CD4-positive, alpha-beta T cell treated with Interleukin-6 at 100 ng/mL for 8 hours (primary cell): Measurements from ENCODE around the gene SPN.
"Not testable (repeated sequence)": the region's sequence is repeated elsewhere in the genome, so short reads cannot be mapped to it uniquely, and the experiment has no call there.

ENCODE experiments used
- DNase-seq: peaks from one replicate; pipeline ENCODE4 v3.0.0-alpha.2; 2020; ENCODE audit warnings: mixed read lengths, low spot score

The SPN gene

GRCh38 chr16:29646947-29647346 lies 16.1 kb upstream of the SPN start:
- no peak for DNase-seq

GRCh38 chr16:29649588-29650494 lies 13.2 kb upstream of the SPN start:
- no peak for DNase-seq

- no peak for DNase-seq
Measured at GRCh38 chr16:29650771-29651170, 12.3 kb upstream of the SPN start.

DNA sequence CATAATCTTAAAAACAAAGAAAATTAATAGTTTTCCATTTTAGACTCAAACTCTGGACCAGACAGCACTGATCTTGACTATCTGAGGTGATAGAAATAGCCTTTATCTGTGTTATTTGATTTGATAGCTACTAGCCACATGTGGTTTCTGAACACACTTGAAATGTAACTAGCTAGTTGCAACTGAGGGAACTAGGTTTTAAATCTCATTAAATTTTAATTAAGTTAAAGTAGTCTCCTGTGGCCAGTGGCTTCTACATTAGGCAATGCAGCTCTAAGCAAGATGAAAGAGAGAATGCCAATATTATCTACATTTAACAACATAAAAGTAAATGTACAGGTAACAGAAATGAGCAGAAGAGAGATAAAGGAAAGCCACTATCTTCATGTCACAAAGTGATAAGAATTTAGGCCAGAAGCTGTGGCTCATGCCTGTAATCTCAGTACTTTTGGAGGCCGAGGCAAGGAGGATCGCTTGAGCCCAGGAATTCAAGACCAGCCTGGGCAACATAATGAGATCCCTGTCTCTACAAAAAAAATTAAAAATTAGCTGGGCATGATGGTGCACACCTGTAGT lies 11.2 kb upstream of the SPN start:
- DNase-seq = no peak

DNA sequence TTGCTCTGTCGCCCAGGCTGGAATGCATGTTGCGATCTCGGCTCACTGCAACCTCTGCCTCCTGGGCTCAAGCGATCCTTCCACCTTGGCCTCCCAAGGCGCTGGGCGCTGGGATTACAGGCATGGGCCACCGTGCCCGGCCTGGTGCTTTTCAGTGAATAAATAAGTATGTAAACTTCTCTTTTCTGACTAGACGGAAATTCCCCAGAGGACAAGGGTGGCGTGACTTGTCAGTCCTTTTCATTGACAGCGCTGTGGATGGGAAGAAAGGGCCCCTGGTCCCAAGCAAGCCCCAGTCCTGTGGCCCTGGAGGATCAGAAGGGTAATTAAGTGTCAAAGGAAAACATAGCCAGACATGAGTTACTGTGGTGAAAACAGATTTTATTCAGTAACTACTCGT lies 9.6 kb upstream of the SPN start:
- no peak for DNase-seq

DNA sequence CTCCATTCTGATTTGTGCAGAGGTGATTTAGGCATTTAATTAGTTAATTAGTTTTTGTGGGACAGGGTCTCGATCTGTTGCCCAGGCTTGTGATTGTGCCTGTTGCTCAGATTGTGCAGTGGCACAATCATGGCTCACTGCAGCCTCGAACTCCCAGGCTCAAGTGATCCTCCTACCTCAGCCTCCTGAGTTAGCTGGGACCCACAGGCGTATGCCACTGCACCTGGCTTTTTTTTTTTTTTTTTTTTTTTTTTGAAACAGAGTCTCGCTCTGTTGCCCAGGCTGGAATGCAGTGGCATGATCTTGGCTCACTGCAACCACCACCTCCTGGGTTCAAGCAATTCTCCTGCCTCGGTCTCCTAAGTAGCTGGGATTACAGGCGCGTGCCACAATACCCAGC lies 9.2 kb upstream of the SPN start:
- DNase-seq = not testable (repeated sequence)

DNA sequence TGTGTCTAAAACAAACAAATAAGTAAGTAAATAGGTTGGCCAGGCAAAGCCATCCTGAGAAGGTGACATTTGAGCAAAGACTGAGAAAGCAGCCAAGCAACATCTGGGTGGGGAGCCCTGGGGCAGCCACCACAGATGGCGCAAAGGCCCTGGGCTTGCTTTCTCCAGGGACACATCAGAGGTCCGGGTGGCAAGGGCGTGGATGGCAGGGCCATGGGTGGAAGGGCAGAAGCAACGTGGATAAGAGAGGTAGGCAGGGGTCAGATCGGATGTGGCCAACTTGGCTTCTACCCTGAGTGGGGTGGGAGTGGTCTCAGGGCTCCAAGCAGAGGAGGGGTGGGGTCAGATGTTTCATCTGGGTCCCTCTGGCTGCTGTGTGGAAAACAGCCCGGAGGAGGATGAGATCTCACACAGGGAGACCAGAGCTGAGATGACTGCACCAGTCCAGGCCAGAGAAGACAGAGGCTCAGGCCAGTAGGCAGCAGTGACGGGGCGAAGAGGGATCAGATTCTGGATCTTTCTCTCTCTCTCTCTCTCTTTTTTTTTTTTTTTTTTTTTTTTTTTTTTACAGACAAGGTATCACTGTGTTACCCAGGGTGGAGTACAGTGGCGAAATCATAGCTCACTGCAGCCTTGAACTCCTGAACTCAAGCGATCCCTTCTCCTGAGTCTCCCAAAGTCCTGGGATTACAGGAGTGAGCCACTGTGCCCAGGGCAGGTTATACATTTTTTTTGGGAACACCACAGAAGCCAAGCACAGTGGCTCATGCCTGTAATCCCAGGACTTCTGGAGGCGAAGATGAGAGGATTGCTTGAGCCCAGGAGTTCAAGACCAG lies 6.1 kb upstream of the SPN start:
- no peak for DNase-seq

GRCh38 chr16:29658705-29659104 lies 4.3 kb upstream of the SPN start:
- DNase-seq = no peak

DNA sequence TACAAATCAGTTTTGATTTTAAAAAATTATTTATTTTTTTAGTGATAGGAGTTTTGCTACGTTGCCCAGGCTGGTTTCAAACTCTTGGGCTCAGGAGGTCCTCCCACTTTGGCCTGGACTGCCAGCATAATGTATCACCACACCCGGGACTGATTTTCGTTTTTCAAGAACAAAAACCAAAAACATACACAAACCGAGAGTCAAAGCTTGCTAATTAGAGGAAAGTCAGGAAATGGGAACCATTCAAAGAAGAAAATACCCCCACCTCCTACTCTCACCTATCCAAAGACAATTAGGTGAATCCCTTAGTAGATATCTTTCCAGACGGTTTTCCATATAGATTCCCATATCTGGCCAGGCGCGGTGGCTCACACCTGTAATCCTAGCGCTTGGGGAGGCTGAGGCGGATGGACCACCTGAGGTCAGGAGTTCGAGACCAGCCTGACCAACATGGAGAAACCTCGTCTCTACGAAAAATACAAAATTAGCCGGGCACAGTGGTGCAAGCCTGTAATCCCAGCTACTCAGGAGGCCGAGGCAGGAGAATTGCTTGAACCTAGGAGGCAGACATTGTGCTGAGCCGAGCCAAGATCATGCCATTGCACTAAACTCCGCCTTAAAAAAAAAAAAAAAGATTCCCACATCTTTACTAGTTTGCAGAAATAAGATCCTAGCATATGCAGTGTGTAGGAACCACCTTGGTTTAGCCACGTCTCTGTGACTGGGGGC lies 883 bp upstream of the SPN start:
- no peak for DNase-seq

GRCh38 chr16:29662729-29663015 lies 375 bp upstream of the SPN start:
- peak; percentile 47 for DNase-seq

DNA sequence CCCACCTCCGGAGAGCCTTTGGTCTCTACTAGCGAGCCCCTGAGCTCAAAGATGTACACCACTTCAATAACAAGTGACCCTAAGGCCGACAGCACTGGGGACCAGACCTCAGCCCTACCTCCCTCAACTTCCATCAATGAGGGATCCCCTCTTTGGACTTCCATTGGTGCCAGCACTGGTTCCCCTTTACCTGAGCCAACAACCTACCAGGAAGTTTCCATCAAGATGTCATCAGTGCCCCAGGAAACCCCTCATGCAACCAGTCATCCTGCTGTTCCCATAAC lies 702 bp downstream of the SPN start:
- no peak for DNase-seq

- peak; percentile 36 for DNase-seq
Measured at GRCh38 chr16:29664091-29664921, 1.3 kb downstream of the SPN start.

DNA sequence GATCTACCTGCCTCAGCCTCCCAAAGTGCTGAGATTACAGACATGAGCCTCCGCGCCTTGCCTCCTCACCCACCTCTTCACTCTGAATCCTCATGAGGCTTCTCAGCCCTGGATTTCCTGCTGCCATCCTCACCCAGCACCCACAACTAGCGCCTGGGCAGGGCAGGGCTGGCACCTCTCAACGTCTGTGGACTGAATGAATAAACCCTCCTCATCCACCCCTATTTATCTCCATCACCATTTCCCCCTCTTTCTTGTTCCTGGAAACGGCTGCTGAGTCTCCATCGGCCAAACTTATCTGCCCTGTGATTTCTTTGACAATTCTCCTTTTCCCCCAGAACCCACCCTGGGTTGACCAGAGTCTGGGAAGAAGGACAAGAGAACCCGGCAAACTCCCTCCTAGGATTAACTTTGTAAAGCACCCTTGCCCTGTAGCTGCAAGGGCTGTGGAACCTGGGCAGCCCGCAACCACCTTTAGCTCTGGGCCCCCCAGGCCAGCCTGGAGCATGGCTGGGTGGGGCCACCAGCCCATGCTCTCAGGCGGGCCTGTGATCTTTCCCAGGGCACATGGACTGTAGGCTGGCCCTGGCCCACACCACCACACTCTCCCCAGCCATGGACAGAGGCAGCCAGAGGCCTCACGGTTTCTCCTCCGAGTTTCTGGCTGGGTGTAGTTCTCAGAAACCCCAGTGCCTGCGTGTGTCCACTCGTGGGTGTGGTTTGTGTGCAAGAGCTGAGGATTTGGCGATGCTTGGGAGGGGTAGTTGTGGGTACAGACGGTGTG lies 2.4 kb downstream of the SPN start:
- DNase-seq = peak; percentile 32

- DNase-seq = not testable (repeated sequence)
Measured at GRCh38 chr16:29667322-29667610, 4.2 kb downstream of the SPN start.

DNA sequence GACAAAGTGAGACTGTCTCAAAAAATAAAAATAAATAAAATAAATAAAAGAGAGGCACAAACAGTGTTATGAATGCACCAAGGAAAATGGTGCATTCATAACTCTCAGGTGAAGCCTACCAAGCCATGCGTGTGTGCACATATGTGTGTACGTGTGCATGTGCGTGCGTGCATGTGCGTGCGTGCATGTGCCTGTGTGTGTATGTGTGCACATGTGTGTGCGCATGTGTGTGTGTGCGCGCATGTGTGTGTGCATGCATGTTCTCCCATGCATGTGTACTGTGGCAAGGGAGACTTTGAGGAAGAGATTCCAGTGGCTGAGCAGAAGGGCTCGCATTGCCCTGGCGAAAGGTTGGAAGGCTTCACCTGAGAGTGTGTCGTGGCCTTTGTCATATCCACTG lies 4.7 kb downstream of the SPN start:
- DNase-seq = no peak

GRCh38 chr16:29668267-29668666 lies 5.2 kb downstream of the SPN start:
- DNase-seq = no peak

DNA sequence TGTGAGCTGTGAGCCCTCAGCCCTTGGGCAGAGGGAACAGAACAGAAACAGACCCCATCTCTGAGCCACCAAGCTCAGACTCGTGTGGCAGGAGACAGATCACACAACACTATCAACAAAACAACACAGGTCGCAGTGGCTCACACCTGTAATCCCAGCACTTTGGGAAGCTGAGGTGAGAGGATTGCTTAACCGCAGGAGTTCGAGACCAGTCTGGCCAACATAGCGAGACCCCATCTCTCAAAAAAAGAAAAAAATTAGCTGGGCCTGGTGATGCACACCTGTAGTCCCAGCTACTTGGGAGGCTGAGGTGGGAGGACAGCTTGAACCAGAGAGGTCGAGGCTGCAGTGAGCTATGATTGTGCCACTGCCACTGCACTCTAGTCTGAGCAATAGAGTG lies 10.5 kb downstream of the SPN start:
- DNase-seq = no peak

DNA sequence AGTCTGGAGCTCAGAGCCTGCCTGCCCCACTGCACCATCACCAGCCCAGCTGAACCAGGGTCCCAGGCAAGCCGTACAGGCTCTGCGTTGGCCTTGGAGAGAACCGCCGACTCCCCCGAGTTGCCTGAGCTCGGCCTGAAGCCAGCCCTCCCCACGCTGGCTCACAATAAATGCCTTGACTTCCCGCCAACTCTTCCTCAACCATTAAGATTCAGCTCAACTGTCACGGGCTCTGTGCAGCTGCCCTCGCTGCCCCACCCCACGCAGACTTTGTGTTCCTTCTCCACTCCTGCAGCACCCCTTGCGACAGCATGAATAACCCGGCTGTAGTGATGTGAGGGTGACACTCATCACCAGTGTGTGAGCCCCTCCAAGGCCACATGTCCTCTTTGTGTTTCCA lies 11.1 kb downstream of the SPN start:
- no peak for DNase-seq

DNA sequence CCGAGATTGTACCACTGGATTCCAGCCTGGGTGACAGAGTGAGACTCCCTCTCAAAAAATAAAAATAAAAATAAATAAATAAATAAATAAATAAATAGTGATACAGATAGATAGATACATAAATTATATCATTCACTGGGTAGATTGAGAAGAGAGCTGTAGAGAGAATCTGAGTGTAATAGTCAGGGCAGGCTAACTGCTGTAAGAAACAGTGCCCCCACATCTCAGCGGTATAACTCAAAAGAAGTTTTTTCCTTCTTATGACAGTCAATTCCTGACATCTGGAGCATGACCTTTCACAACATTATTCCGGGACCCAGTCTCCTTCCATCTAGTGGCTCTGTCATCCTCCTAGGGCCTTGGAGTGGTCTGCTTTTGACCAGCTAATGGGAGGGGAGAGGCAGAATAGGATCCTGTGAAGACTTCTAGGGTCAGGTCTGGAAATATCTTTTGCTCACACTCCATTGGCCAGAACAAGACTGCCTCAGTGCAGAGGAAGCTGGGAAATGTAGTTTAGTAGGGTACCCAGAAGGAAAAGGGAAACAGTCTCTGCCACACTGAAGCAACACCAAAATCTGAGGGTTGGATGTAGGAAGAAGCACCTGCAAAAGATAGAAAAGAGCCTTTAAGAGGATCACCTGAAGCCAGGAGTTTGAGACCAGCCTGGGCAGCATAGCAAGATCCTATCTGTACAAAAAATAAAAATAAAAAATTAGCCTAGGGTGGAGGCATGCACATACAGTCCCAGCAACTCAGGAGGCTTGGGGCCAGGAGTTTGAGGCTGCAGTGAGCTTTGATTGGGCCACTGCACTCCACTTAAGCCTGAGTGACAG lies 13.0 kb downstream of the SPN start:
- no peak for DNase-seq
